DMS 273 (cell line): ENCODE data around the gene ICAM3.

Experiments
- DNase-seq: peaks from one replicate; lab custom pipeline; 2025; ENCODE audit not compliant: unreplicated experiment; lab: John Stamatoyannopoulos, UW

Gene ICAM3

DNA sequence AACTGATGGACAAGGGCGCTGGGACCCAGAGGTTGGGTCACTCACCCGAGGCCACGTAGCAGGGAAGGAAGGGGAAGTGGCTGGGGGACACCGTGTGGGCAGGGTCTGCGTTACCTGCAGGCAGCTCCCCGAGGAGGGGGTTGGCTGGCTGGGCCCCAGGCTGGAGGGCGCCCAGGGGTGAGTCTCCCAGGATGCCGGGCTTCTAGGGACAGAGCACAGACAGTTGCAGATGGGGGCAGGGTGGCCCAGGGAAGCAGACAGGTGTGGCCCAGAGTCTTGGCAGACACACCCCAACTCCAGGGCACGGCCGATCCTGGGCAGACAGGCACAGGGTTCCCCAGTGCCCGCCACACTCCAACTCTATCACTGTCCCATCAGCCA is 18.0 kb downstream of the ICAM3 start:
- DNase-seq = no peak

DNA sequence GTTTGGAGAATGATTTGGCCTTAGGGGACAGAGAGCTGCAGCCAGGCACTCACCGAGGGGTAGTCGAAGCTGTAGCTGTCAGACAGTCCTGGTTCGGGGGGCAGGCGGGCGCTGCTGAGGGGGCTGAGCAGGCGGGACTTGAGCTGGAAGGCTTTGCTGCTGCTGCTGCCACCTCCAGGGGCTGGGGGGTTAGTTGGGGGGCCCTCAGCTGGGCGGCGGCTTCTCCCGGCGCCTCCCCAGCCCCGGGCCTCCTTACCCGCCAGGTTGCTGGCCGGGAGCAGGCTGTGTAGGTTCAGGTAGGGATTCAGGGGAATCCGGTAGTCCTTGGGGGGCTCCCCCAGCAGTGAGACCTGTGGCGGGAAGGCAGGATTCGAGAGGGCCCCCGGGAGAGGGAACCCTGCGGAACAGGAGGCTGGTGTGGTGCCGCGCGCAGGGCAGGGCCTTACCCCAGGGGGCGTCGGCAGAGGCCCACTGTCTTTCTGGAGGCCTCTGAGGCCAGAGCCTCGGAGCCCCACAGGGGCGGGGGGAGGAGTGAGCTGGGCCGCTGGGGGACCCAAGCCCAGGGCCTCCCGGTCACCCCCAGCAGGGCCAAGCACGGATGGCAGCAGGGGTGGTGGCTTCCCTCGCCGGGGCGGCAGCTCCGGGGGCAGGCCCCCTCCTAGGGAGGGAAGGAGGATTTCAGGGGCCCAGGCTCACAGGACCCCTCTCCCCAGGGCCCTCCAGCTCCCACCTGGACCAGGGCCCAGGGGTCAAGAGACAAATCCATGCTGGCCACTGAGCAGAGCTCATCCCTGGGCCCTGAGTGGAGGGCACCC is 18.6 kb downstream of the ICAM3 start:
- no peak for DNase-seq

DNA sequence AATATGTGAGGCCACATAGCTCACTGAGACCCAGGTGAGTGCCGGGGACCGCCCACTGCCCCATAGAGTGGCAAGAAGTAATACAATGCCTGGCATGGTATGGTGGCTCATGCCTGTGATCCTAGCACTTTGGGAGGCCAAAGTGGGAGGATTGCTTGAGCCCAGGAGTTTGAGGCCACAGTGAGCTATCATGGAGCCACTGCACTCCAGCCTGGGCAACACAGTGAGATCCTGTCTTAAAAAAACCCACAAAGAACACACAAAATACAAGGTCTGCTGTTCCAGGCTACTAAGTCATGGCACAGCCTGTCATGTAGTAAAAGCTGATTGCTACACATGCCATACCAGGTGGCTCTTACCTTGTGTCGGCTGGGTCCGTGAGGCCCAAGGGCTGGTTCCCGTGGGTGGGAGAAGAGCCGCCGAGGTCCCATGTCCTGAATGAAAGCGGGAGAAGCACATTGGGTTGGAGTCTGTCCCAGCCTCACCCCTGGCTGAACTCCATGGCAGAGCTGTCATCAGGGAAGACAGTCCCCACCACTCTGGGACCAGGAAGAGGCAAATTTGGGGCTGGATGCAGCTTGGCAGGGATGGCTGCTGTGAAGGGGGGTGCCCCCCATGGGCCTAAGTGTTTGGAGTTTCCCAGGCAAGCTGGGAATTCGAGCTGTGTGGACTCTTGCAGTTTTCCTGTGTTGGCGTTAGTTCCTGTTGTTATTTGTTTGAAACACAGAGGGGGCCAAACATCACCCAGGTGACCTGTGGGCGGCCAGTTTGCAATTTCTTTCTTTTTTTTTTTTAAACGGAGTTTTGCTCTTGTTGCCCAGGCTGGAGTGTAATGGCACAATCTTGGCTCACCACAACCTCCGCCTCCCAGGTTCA is 20.4 kb downstream of the ICAM3 start:
- no peak for DNase-seq

DNA sequence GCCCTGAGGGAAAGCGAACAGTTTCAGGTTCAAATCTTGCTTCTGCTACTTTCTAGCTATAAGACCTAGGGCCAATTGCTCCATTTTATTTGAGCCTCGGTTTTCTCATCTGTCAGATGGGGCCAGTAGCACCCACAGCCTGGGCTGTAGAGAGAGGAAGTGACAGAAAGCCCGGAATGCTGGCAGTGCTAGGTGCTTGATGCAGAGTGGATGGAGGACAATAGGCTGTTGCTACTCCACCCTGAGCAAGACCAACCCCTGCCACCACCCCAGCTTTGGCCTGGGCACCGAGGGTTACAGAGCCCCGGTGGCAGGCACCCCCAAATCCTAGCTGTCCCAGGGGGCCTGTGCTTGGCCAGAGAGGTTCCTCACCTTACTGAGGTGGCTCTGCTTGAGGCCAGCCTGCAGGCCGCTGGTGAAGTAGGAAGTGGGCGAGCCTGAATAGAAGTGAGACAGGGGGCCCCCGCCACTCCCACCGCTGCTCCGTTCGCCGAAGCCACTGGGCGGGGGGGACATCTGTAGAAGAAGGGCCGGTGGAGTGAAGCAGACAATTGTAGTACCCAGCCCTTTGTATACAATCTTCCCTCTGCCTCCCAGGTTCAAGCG is 21.5 kb downstream of the ICAM3 start:
- DNase-seq = no peak

DNA sequence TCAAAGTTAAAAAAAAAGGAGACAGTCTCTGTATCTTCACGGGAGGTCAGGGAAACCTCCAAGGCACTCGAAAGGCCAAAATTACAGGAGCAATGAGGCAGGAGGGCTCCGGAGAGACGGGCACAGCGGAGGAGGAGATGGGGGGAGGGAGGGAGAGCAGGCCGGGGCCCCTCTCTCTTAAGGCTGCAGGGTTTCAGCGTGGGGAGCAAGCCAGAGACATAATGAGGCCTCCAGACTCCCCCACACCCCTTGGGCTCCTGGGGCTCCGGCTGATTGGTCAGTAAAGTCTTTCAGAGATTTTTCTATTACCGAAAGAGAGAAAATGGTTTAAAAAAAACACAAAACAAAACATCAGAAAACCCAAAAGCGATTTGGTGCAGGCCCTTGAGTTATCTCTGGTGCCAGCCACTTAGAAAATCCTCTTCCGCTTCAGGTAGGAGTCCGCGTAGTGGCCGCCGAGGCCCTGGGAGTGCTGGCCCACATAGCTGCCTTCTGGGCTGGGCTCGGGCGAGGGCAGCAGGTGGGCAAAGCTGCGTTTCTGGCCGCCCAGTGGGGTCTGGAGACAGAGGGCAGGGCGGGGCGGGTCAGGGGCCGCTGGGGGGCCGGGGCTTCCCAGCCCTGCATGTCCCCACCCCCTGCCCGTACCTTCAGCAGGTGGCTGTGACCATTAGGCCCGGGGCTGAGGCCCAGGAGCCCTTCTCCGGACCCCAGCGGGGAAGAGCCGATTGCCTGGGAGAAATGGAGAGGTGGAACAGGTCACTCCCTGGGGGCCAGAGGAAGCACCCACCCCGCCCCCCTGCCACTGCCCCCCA is 22.2 kb downstream of the ICAM3 start:
- peak; percentile 73 for DNase-seq

DNA sequence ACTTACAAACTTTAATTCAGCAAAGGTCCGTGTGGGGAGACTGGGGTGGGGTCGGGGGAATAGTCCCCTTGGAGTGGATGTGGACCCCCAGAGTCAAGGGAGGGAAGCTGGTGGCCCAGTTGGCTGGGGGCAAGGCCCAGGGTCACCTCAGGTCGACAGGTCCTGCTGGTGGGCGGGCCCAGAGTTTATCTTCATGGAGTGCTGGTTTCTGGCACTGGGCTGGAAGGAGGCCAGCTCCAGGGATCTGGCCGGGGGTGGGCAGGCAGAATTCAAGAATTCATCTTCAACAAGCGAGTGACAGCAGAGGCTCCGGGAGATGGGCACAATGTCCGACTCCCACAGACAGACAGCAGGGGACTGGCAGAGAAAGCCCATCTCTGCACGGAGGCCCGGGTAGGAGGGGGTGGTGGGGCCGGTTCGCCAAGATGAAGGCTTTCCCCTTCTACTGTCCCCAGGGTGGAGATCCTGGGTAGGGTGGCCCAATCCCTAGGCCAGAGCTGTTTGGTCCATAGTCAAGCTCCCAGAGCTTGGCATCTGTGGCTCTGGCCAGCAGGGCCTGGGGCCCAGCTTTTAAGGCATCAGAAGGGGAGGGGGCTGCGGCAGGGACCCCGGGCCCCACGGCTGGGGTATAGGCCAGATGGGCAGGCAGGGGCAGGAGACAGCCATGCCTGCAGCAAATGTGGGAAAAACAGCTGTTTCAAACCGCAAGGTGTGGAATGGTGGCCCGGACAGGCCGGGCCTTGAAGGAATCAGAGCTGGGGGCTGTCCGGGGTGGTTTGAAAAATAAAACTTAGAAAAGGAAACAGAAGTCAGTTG is 23.0 kb downstream of the ICAM3 start:
- DNase-seq = peak; percentile 81

DNA sequence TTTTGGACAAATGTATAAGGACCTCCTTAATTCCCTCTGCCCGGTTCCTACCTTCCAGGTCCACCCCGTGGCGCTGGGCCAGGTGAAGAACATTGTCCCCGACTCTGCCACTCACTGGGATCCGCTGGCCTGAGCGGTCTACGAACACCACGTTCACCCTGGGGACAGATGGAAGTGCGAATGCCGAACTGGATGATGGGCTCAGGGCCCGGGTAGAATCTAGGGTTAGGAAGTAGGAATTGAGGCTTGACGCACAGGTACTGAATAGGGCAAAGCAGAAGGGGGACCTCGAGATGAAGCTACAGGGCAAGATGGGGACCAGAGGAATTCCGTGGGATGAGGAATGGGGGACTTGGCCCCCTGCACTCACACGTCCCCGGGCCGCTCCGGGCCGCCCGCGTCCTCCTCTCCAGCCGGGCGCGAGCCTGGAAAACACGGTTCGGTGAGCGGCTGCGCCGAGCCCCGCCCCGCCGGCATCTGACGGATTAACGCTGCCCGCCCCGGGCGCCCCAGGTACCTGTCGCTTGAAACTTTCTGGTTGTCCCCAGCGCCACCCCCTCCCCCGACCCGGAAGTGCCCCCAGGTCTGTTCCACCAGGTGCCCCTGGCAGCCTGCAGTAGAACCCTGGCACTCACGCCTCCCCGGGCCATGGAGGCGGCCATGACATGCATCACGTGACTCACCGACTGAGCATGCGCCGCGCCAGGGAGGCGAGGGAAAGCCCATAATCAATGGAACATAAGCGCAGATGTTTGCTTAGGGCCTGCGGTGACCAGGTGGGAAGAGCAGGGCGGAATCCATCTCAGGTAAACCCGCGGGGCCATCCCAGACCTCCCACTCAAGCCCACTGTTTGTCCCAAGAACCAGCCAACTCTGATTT is 23.8 kb downstream of the ICAM3 start, which contains the start of gene FDX2:
TSS of gene FDX2 (minus strand) at position 681 of the 880 bp plus-strand sequence. CDS start at position 662, 19 bp downstream.
- peak; percentile 95 for DNase-seq

DNA sequence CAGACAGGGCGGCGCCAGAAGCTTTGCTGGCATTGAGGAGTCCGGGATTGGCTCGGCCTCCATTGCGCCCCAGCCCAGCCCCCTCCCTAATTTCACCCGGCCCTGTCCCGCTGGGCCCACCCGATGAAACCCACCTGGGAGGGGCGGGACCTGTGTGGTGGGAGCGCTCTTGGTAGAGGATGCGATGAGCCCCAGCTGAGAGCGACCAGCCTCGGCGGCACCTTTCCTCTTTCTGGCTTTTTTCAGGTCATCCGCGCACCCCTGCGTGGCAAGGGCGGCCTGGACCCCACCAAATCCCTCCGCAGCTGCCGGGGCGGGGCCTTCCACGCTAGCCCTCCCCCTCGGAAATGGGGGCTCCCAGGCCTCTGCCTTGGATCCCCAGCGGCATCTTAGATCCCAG is 30.0 kb downstream of the ICAM3 start, which contains the start of gene ZGLP1:
TSS of gene ZGLP1 (minus strand) at position 393 of the 400 bp plus-strand sequence.
- DNase-seq = no peak

DNA sequence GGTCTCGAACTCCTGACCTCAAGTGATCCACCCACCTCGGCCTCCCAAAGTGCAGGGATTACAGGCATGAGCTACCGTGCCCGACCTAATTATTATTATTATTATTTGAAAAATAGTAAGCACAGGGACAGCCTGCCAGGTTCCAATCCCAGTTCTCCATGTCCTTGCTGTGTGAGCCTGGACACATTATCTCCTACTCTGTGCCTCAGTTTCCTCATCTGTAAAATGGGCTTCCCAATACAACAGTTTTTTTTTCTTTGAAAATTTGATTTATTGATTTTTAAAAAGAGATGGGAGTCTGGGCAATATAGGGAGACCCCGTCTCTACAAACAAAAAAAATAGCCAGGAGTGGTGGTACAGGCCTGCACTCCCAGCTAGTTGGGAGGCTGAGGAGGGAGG is 33.1 kb downstream of the ICAM3 start:
- no peak for DNase-seq

DNA sequence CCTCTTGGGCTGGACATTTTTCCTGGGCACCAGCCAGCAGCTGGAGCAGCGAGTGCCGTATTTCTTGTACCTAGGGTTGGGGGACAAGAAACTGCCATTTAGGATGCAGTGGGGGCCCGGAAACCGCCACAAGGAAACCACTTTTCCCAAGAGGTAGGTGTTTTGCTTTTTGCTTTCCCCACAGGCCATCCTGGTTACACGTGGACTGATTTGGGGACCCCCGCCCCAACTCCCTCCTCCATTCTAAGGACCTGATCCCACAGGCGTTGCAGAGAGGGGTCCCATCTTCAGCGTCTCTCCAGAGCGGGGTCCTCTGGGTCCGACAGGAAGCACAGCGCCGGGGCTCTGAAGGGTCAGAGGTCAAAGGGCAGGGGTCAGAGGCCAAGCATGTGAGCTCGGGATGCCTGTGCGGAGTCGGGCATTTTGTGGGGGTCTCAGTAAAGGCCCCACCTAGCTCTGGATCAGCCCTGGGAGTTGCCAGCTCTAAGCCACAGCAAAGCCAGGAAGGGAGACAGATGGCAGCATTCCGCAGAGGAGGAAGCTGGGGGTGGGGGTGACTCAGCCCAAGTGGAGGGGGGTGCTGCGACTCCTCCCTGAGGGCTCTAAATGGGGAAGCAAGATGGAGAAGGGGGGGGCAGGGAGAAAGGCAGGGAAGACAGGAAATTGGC is 34.2 kb downstream of the ICAM3 start:
- DNase-seq = peak; percentile 81

DNA sequence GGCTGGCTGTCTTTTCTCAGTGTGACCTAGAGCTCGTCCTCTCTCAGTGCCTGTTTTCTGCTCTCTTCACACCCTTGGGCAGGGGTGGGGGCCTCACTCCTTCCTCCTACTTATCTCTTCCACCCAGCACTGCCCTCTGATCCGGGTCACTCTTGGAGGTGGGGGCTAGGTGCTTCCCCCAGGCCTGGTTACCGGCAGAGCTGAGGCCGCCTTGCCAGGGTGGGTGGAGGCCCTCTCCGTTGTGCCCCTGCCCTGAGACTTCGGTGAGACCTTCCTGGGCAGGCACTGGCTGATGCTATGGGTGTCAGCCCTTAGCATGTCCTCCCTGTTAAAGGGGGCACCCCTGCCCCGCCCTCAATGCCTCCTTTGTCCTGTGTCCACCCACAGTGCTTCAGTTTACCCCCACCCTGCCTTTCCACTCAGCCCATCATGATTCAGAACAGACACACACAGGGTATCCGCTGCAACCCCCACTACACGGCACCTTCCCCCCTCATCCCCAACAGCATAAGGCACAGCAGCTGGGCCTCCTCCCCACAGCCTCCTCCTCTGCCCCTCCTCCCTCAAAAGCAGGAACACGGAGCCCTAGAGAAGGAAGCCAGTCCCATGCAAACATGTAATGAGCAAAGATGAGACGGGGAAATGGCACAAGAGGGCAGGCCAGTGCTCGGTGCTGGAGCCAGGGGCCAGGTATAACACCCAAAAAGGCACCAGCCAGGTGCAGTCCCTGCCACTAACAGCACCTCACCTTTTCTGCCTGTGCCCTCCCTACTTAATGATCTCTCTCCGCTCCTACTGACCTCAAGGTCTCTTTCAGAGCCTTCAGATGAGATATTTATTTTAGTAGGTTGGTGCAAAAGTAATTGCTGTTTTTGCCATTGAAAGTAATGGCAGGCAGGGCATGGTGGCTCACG is 39.6 kb downstream of the ICAM3 start:
- DNase-seq = peak; percentile 81

DNA sequence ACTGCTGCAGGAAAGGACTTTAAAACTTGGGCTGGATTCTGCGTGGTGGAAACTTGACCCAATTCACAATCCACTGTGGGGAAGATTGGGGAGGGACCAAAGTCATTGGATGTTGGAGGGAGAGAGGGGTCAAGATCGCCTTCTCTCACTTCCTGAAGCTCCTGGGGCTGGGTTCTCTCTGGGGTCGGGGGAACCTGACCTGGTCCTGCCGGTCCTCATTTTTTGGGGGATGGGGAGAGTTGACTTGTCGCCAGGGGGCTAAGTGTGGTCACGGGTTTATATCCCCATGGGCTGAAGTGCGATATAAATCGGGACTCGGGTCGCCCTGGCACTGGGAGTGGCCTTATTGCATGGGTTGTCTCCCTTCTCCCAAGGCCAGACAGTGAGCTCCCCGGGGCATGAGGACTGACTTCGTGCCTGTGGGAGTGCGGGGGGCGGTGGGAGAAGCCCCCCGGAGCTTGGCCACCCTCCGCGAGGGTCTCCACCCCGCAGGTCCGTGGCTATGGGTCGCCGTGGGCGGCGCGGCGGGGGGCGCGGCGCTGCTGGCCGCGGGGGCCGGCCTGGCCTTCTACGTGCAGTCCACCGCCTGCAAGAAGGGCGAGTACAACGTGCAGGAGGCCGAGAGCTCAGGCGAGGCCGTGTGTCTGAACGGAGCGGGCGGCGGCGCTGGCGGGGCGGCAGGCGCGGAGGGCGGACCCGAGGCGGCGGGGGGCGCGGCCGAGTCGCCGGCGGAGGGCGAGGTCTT is 43.4 kb downstream of the ICAM3 start:
- no peak for DNase-seq

DNA sequence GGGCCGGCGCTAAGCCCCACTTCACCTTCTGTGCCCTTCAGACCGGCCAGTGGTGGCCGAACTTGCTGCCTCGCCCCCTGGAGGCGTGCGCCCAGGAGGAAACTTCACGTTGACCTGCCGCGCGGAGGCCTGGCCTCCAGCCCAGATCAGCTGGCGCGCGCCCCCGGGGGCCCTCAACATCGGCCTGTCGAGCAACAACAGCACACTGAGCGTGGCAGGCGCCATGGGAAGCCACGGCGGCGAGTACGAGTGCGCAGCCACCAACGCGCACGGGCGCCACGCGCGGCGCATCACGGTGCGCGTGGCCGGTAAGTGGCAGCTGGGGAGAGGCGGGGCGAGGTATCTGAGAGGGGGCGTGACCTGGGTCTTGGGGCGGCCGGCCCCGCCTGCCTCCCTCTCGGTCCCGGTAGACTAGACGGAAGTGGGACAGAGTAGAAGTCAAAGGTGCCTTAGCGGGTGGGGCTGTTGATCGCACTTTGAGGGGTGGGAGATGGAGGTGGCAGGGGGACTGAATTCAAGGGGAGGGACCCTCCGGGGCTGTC is 44.0 kb downstream of the ICAM3 start:
- DNase-seq = no peak

DNA sequence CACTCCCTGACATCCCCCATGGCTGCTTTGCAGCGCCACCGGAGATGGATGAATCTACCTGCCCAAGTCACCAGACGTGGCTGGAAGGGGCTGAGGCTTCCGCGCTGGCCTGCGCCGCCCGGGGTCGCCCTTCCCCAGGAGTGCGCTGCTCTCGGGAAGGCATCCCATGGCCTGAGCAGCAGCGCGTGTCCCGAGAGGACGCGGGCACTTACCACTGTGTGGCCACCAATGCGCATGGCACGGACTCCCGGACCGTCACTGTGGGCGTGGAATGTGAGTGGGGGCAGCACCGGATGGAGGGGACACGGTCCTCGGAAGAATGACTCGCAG is 45.1 kb downstream of the ICAM3 start:
- DNase-seq = no peak

DNA sequence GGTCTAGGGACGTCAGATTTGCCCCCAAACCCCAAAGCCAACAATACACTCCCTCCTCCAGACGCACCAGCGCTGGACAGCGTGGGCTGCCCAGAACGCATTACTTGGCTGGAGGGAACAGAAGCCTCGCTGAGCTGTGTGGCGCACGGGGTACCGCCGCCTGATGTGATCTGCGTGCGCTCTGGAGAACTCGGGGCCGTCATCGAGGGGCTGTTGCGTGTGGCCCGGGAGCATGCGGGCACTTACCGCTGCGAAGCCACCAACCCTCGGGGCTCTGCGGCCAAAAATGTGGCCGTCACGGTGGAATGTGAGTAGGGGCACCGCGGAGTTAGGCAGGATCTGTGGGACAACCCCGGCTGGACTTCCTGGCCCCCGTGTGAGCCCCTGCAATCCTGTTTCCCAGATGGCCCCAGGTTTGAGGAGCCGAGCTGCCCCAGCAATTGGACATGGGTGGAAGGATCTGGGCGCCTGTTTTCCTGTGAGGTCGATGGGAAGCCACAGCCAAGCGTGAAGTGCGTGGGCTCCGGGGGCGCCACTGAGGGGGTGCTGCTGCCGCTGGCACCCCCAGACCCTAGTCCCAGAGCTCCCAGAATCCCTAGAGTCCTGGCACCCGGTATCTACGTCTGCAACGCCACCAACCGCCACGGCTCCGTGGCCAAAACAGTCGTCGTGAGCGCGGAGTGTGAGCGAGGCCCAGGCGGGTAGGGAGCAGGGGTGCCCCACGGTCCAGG is 45.6 kb downstream of the ICAM3 start:
- DNase-seq = no peak
